ENCODE data around the gene FARP2.

DNA sequence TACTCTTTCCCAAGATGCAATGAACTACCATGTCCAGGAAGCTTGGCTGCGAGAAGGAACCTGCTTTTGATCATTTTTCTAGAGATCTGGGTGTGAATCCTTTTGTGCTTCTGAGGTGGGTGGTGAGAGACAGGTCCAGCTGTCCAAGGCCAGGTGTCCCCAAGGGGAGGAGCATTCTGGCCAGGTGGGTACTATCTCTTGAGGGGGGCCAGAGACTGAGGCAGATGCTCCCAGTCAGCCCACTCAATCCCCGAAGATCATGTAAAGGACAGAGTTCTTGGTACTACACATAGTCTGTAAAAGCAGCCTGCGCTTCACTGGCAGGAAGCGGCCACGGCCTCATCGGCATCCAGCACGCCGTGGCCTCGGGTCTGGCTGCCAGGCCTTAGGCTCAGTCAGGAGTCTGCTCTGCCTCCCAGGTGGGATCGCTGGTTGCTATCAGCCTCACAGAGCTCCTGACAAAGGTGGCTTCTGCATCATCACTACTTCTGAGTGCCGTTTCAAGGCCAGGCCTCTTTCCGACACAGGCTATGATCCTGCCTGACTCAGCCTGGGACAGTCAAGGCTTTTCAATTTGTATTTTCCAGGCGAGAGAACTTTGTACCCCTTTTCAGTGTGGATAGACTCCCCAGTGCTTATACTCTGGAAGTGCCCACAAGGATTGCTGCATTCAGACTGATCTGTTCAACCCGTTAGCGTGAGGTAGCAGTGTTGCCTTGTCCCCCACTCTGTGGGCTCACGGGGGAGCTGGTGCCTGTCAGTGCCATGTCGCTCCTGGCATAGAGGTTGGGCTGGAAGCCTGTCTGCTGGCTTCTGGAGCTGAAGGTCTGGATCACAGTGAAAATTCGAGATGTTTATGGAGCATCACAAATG is 123.2 kb downstream of the FARP2 start:
- TF ChIP-seq YY1 (IDR thresholded peaks at IDR 0.05; ENCODE audit: low read depth): no peak
- TF ChIP-seq, protein P1, sequence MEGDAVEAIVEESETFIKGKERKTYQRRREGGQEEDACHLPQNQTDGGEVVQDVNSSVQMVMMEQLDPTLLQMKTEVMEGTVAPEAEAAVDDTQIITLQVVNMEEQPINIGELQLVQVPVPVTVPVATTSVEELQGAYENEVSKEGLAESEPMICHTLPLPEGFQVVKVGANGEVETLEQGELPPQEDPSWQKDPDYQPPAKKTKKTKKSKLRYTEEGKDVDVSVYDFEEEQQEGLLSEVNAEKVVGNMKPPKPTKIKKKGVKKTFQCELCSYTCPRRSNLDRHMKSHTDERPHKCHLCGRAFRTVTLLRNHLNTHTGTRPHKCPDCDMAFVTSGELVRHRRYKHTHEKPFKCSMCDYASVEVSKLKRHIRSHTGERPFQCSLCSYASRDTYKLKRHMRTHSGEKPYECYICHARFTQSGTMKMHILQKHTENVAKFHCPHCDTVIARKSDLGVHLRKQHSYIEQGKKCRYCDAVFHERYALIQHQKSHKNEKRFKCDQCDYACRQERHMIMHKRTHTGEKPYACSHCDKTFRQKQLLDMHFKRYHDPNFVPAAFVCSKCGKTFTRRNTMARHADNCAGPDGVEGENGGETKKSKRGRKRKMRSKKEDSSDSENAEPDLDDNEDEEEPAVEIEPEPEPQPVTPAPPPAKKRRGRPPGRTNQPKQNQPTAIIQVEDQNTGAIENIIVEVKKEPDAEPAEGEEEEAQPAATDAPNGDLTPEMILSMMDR (IDR thresholded peaks at IDR 0.05): no peak
- TF ChIP-seq, protein P2, sequence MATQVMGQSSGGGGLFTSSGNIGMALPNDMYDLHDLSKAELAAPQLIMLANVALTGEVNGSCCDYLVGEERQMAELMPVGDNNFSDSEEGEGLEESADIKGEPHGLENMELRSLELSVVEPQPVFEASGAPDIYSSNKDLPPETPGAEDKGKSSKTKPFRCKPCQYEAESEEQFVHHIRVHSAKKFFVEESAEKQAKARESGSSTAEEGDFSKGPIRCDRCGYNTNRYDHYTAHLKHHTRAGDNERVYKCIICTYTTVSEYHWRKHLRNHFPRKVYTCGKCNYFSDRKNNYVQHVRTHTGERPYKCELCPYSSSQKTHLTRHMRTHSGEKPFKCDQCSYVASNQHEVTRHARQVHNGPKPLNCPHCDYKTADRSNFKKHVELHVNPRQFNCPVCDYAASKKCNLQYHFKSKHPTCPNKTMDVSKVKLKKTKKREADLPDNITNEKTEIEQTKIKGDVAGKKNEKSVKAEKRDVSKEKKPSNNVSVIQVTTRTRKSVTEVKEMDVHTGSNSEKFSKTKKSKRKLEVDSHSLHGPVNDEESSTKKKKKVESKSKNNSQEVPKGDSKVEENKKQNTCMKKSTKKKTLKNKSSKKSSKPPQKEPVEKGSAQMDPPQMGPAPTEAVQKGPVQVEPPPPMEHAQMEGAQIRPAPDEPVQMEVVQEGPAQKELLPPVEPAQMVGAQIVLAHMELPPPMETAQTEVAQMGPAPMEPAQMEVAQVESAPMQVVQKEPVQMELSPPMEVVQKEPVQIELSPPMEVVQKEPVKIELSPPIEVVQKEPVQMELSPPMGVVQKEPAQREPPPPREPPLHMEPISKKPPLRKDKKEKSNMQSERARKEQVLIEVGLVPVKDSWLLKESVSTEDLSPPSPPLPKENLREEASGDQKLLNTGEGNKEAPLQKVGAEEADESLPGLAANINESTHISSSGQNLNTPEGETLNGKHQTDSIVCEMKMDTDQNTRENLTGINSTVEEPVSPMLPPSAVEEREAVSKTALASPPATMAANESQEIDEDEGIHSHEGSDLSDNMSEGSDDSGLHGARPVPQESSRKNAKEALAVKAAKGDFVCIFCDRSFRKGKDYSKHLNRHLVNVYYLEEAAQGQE (IDR thresholded peaks at IDR 0.05; ENCODE audit: low read depth, low read length): no peak
- TF ChIP-seq TAF1 (IDR thresholded peaks at IDR 0.05; ENCODE audit: borderline replicate concordance, low read depth, low read length): no peak
- TF ChIP-seq GABPA (IDR thresholded peaks at IDR 0.05; ENCODE audit: low read depth): no peak
- TF ChIP-seq, protein P3, sequence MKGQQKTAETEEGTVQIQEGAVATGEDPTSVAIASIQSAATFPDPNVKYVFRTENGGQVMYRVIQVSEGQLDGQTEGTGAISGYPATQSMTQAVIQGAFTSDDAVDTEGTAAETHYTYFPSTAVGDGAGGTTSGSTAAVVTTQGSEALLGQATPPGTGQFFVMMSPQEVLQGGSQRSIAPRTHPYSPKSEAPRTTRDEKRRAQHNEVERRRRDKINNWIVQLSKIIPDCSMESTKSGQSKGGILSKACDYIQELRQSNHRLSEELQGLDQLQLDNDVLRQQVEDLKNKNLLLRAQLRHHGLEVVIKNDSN (IDR thresholded peaks at IDR 0.05; ENCODE audit: borderline replicate concordance, low read depth): no peak
- no peak for TF ChIP-seq JUND (IDR thresholded peaks at IDR 0.05)
- TF ChIP-seq NRF1 (IDR thresholded peaks at IDR 0.05; ENCODE audit: low read depth, low read length): no peak
- TF ChIP-seq ELF1 (IDR thresholded peaks at IDR 0.05): no peak
